Spleen (tissue), 7 donors: ENCODE results near the gene PELI2.

ENCODE experiments used
- POLR2A ChIP-seq, 3 donors: fragments of 450-650 bp; IDR thresholded peaks; one replicate each; pipeline ENCODE4 v1.5.1; 2017; ENCODE audit warnings: antibody characterized with exemption in 3 of 3, mild to moderate bottlenecking in 1 of 3
- POLR2AphosphoS5 ChIP-seq, 3 donors: sonication (generic); formaldehyde crosslinking; IDR thresholded peaks; one replicate each; pipeline ENCODE4 v1.5.1; 2017; ENCODE audit warnings: antibody characterized with exemption in 3 of 3
- TF ChIP-seq, protein P1 (sequence below), 11 experiments: fragments of 200-600 bp in 7 of 11; fragments of 450-650 bp in 4 of 11; sonication (generic) in 4 of 11; IDR thresholded peaks in 8 of 11; conservative IDR thresholded peaks in 3 of 11; 1 replicate in 7 of 11; 2 replicates in 4 of 11; pipeline versions ENCODE4 v1.4.0 to v1.8.0; 2016 to 2021; ENCODE audit warnings: antibody characterized with exemption in 11 of 11, inconsistent platforms in 4 of 11, mild to moderate bottlenecking in 1 of 11
- donor health status: DM: no; HTN: no; CAD: no; lungs with moderate emphysema.
- donor health status: DM: no; HTN: no; CAD: no.
- donor health status: DM: no; HTN: no; CAD: no.

DNA sequence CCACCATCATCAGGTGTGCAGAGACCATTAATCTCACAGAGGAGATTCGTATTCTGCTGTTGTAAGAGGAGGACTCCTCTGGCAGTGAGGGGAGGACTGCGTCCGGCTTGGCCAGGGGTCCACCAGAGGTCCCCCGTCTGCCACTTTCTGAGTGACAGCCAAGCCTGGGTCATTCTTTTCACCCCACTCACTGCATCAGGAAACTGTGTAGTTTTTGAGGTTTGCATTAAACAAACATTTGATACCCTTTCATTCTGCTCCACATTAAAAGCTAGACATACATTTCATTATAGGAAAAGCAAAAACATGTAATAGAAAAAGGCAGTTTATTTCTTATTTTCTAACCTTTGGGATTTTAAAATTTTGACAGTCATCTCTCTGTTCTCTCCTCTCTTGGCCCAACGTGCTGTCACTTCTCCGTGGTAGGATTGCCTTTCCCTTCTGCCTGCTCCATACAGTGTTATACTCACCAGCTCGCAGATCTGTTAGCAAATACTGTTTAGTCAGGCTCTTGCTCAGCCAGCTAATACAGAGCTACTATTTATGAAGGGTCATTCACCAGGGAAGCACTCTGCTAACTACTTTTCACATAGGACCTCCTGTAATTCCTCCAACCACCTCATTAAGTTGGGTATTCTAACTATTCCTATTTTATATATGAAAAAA, 99.3 kb downstream of the PELI2 start:
- TF ChIP-seq, protein P1, sequence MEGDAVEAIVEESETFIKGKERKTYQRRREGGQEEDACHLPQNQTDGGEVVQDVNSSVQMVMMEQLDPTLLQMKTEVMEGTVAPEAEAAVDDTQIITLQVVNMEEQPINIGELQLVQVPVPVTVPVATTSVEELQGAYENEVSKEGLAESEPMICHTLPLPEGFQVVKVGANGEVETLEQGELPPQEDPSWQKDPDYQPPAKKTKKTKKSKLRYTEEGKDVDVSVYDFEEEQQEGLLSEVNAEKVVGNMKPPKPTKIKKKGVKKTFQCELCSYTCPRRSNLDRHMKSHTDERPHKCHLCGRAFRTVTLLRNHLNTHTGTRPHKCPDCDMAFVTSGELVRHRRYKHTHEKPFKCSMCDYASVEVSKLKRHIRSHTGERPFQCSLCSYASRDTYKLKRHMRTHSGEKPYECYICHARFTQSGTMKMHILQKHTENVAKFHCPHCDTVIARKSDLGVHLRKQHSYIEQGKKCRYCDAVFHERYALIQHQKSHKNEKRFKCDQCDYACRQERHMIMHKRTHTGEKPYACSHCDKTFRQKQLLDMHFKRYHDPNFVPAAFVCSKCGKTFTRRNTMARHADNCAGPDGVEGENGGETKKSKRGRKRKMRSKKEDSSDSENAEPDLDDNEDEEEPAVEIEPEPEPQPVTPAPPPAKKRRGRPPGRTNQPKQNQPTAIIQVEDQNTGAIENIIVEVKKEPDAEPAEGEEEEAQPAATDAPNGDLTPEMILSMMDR (IDR thresholded peaks at IDR 0.05 in 8 of 11, conservative IDR thresholded peaks at IDR 0.05 in 3 of 11), result no peak
- TF ChIP-seq POLR2A (IDR thresholded peaks at IDR 0.05) (no peak), POLR2AphosphoS5 (IDR thresholded peaks at IDR 0.05) (no peak)
